ENCODE data around the gene MAOB.

The MAOB gene

GRCh38 chrX:43808231-43808630, 74.0 kb downstream of the MAOB start:
- Histone ChIP-seq H3K36me3 (ENCODE audit: control insufficient read depth, low read length) (no peaks in the 10 kb centered on the region), H3K9me3 (ENCODE audit: control insufficient read depth, insufficient read depth, low read length) (no peaks in the 10 kb centered on the region), H3K4me2 (ENCODE audit: low read length) (no peak overlapping the region), H3K4me3 (ENCODE audit: low read length) (no peak overlapping the region), H4K20me1 (ENCODE audit: control insufficient read depth, insufficient read depth, low read depth, low read length) (no peaks in the 10 kb centered on the region), H3K27me3 (ENCODE audit: control insufficient read depth, low read length) (no peaks in the 10 kb centered on the region), H3K79me2 (ENCODE audit: control insufficient read depth, low read length) (no peaks in the 10 kb centered on the region), H3K4me1 (ENCODE audit: control insufficient read depth, low read length) (no peaks in the 10 kb centered on the region), H3K9me2 (replicated peaks; ENCODE audit: control insufficient read depth, low read length) (no peaks in the 10 kb centered on the region), H3F3A (ENCODE audit: control insufficient read depth, insufficient read depth) (no peaks in the 10 kb centered on the region), H3K27ac (ENCODE audit: low read depth, low read length) (no peak overlapping the region)
- TF ChIP-seq CTCF (IDR thresholded peaks at IDR 0.05; ENCODE audit: low read depth, low read length, poor library complexity, severe bottlenecking): no peak
- no peak for TF ChIP-seq EZH2phosphoT487 (IDR thresholded peaks at IDR 0.05; ENCODE audit: borderline replicate concordance, low read length)

- no peak overlapping the region for H3K27ac ChIP-seq (ENCODE audit: low read depth, low read length)
- no peaks in the 10 kb centered on the region for H3K4me1 ChIP-seq (ENCODE audit: control insufficient read depth, low read length)
- TF ChIP-seq CTCF (IDR thresholded peaks at IDR 0.05; ENCODE audit: low read depth, low read length, poor library complexity, severe bottlenecking) (no peak), EZH2phosphoT487 (IDR thresholded peaks at IDR 0.05; ENCODE audit: borderline replicate concordance, low read length) (no peak)
- no peaks in the 10 kb centered on the region for H3K36me3 ChIP-seq (ENCODE audit: control insufficient read depth, low read length)
- no peak overlapping the region for H3K4me2 ChIP-seq (ENCODE audit: low read length)
- no peak overlapping the region for H3K4me3 ChIP-seq (ENCODE audit: low read length)
- no peaks in the 10 kb centered on the region for H3K27me3 ChIP-seq (ENCODE audit: control insufficient read depth, low read length)
- H3K79me2 ChIP-seq (ENCODE audit: control insufficient read depth, low read length): no peaks in the 10 kb centered on the region
- H3K9me2 ChIP-seq (replicated peaks; ENCODE audit: control insufficient read depth, low read length): no peaks in the 10 kb centered on the region
- H3F3A ChIP-seq (ENCODE audit: control insufficient read depth, insufficient read depth): no peaks in the 10 kb centered on the region
- no peaks in the 10 kb centered on the region for H4K20me1 ChIP-seq (ENCODE audit: control insufficient read depth, insufficient read depth, low read depth, low read length)
- H3K9me3 ChIP-seq (ENCODE audit: control insufficient read depth, insufficient read depth, low read length): no peaks in the 10 kb centered on the region
Measured at GRCh38 chrX:43805579-43805978, 76.7 kb downstream of the MAOB start.

- Histone ChIP-seq H3K36me3 (ENCODE audit: control insufficient read depth, low read length) (no peaks in the 10 kb centered on the region), H3K4me3 (ENCODE audit: low read length) (no peak overlapping the region), H3F3A (ENCODE audit: control insufficient read depth, insufficient read depth) (no peaks in the 10 kb centered on the region), H3K4me2 (ENCODE audit: low read length) (no peak overlapping the region), H3K79me2 (ENCODE audit: control insufficient read depth, low read length) (no peaks in the 10 kb centered on the region), H3K27me3 (ENCODE audit: control insufficient read depth, low read length) (no peaks in the 10 kb centered on the region), H3K27ac (ENCODE audit: low read depth, low read length) (no peak overlapping the region), H3K9me3 (ENCODE audit: control insufficient read depth, insufficient read depth, low read length) (no peaks in the 10 kb centered on the region), H3K9me2 (replicated peaks; ENCODE audit: control insufficient read depth, low read length) (no peaks in the 10 kb centered on the region), H3K4me1 (ENCODE audit: control insufficient read depth, low read length) (no peaks in the 10 kb centered on the region), H4K20me1 (ENCODE audit: control insufficient read depth, insufficient read depth, low read depth, low read length) (no peaks in the 10 kb centered on the region)
- TF ChIP-seq EZH2phosphoT487 (IDR thresholded peaks at IDR 0.05; ENCODE audit: borderline replicate concordance, low read length): no peak
- TF ChIP-seq CTCF (IDR thresholded peaks at IDR 0.05; ENCODE audit: low read depth, low read length, poor library complexity, severe bottlenecking): no peak
Measured at GRCh38 chrX:43804021-43804420, 78.2 kb downstream of the MAOB start.

Data from DOHH2 (cell line).